Astrocyte of the spinal cord (primary cell): ENCODE data around the gene CYP1B1.
A peak's percentile ranks its signal among the peaks of the same experiment; 100 is the strongest.
"Not testable (repeated sequence)": the region's sequence is repeated elsewhere in the genome, so short reads cannot be mapped to it uniquely, and the experiment has no call there.

Experiments used
- DNase-seq: peaks from one replicate; pipeline ENCODE4 v3.0.0; 2011; ENCODE audit warnings: low read depth, low spot score
- H3K4me3 ChIP-seq: 2 replicates; pipeline ENCODE4 v1.5.1; 2011; ENCODE audit warnings: low read depth, mild to moderate bottlenecking, low read length, moderate library complexity
- CTCF ChIP-seq: IDR thresholded peaks from 2 replicates; pipeline ENCODE4 v1.5.1; 2012; ENCODE audit warnings: low read depth, mild to moderate bottlenecking, low read length, inconsistent platforms
- in situ Hi-C: cut with HindIII; loops from 2 replicates; pipeline ENCODE4 v1.10.0; 2017; ENCODE audit warnings: low sequenced_read_pairs

The CYP1B1 gene

GRCh38 chr2:38030635-38031355 lies 45.2 kb downstream of the CYP1B1 start:
- TF ChIP-seq CTCF = no peak
- peak; percentile 40 for DNase-seq
- in situ Hi-C loops = no loop called here
- H3K4me3 ChIP-seq = no peak overlapping the region

GRCh38 chr2:38029512-38029911 lies 46.4 kb downstream of the CYP1B1 start:
- no peak overlapping the region for H3K4me3 ChIP-seq
- TF ChIP-seq CTCF = no peak
- DNase-seq = no peak
- in situ Hi-C loops = no loop called here

- no peak overlapping the region for H3K4me3 ChIP-seq
- in situ Hi-C loops = no loop called here
- no peak for DNase-seq
- no peak for TF ChIP-seq CTCF
Observed at GRCh38 chr2:38028829-38029228, 47.1 kb downstream of the CYP1B1 start.

- in situ Hi-C loops = no loop called here
- DNase-seq = no peak
- H3K4me3 ChIP-seq = no peak overlapping the region
- TF ChIP-seq CTCF = no peak
Observed at GRCh38 chr2:38026846-38027245, 49.1 kb downstream of the CYP1B1 start.

GRCh38 chr2:38021589-38021988 lies 54.4 kb downstream of the CYP1B1 start:
- DNase-seq = no peak
- no peak for TF ChIP-seq CTCF
- in situ Hi-C loops = no loop called here
- H3K4me3 ChIP-seq = no peak overlapping the region

GRCh38 chr2:38020359-38021069 lies 55.4 kb downstream of the CYP1B1 start:
- in situ Hi-C loops, DNase-seq, H3K4me3 ChIP-seq: not testable (repeated sequence)

GRCh38 chr2:38017836-38018235 lies 58.1 kb downstream of the CYP1B1 start:
- in situ Hi-C loops = no loop called here
- TF ChIP-seq CTCF = no peak
- DNase-seq = no peak
- H3K4me3 ChIP-seq = no peak overlapping the region
